GM12891 (cell line): ENCODE results near the gene ATP6AP2.

ENCODE experiments used
- DNase-seq: peaks from one replicate; pipeline ENCODE4 v3.0.0; 2011; ENCODE audit warnings: low spot score; ENCODE audit not compliant: insufficient read length
- FAIRE-seq: peaks from 2 replicates; lab custom pipeline; 2011; peaks lifted over from hg19 to GRCh38; lab: Jason Lieb, UNC
- PAX5 ChIP-seq: IDR thresholded peaks from 2 replicates; pipeline ENCODE4 v1.6.1; 2011; ENCODE audit warnings: low read length, moderate library complexity, mild to moderate bottlenecking; ENCODE audit not compliant: insufficient read depth, severe bottlenecking
- POLR2A ChIP-seq: IDR thresholded peaks from 2 replicates; pipeline ENCODE4 v1.6.1; 2011; ENCODE audit warnings: low read depth, low read length, control low read depth
- POLR2AphosphoS5 ChIP-seq: IDR thresholded peaks from 2 replicates; pipeline ENCODE4 v1.6.1; 2011; ENCODE audit warnings: low read depth, low read length, control low read depth
- POU2F2 ChIP-seq: IDR thresholded peaks from 2 replicates; pipeline ENCODE4 v1.6.1; 2011; ENCODE audit warnings: low read depth, mild to moderate bottlenecking, control low read depth, low read length, moderate library complexity
- SPI1 ChIP-seq: IDR thresholded peaks from 2 replicates; pipeline ENCODE4 v1.6.1; 2011; ENCODE audit warnings: low read depth, low read length, control low read depth
- TAF1 ChIP-seq: IDR thresholded peaks from 2 replicates; pipeline ENCODE4 v1.6.1; 2011; ENCODE audit warnings: low read depth, low read length, control low read depth

The ATP6AP2 gene

GRCh38 chrX:40644176-40644575 is 63.4 kb downstream of the ATP6AP2 start:
- FAIRE-seq (no peak), DNase-seq (no peak)
- TF ChIP-seq POU2F2, result no peak
- TF ChIP-seq SPI1, result no peak
- TF ChIP-seq PAX5, result no peak
- no peak for TF ChIP-seq POLR2AphosphoS5
- no peak for TF ChIP-seq POLR2A
- no peak for TF ChIP-seq TAF1

GRCh38 chrX:40644821-40645358 is 64.1 kb downstream of the ATP6AP2 start:
- DNase-seq (no peak), FAIRE-seq (peak; percentile 71)
- peak; percentile 65 for TF ChIP-seq TAF1
- TF ChIP-seq POLR2AphosphoS5, result no peak
- TF ChIP-seq POU2F2, result no peak
- TF ChIP-seq POLR2A, result 0 out of 2 replicates have a peak, but pooled peaks have one; percentile 29
- no peak for TF ChIP-seq PAX5
- peak; percentile 68 for TF ChIP-seq SPI1

DNA sequence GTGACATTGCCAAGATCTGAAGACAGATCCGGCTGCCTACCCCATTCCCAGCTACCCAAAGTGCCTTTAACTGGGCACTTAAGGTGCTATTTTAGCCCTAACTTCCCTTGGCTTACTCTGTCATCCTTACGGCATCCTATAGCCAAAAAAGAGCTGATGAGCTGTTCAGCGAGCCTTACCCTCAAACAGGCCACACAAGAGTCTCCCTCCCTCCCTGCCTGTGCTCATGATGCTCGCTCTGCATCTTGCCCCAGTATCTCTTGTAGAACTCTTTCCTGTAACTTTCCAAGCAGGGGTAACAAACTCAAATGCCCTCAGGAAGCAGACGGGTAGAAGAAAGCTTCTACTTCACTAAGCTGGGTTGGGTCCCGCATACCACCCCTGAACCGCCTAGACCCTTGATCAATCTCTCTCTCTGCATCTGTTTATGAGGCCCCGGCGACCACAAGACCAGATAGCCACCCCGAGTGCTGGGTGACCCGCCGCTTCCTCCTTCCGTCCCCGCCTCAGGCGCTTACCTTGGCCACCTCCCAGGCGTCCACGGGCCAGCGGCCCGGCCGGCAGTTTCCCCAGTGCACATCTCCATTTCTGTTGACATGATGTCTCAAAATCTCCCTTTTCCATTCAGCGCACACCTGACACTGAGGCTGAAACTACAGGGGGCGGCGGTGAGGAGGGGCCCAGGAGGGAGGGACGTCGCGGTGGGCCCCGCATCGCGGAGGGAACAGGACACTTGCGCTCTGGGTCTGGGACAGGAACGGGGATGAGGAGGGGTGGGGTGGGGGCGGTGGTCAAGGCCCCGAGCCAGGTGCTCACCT is 65.9 kb downstream of the ATP6AP2 start:
- FAIRE-seq (no peak), DNase-seq (no peak)
- no peak for TF ChIP-seq SPI1
- TF ChIP-seq POU2F2, result no peak
- no peak for TF ChIP-seq POLR2A
- no peak for TF ChIP-seq PAX5
- no peak for TF ChIP-seq TAF1
- TF ChIP-seq POLR2AphosphoS5, result no peak

DNA sequence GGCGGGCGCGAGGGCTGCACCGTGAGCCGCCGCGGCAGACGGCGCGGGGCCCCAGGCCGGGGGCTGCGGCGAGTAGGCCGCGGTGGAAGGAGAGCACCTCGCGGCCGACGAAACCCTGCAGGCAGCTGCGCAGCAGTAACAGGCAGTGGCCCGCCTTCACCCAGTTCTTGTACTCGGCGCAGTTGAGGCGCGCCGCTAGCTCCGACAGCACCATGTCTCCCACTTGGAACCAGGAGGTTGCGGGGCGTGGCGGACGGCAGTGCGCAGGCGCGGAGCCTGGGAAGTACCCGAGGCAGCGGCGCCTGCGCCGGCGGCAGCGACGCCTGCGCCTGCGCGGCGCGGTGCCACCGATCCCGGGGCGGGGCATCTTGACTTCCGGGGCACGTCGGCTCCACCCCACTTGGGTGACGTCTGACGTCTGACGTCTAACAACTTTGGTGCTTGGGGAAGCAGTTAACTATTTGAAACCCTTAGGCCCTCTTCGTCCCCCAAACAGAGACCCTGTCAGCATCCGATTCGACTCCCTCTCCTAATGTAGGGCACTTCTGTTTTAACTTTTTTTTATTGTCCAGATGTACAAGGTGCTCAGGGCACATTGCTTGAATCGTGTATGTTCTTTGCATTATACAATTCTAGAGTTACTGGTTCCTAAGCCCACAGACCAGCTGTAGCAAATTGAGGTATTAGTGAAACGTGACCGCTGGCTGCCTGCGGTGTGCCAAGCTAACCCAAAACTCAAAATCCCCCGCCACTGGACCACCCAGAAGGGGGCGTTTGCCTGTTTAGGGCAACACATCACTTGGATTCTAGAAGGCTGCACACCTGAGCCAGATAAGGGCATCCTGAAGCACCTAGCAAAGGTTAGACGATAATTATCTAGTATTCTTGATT is 66.8 kb downstream of the ATP6AP2 start, which contains the start of gene CXorf38:
Gene CXorf38, minus strand, starts transcription at position 255 of the 891 bp plus-strand sequence. Its CDS starts 41 bp downstream, at position 214.
- DNase-seq, result peak; percentile 52
- FAIRE-seq, result peak; percentile 95
- TF ChIP-seq SPI1, result no peak
- TF ChIP-seq POU2F2, result no peak
- TF ChIP-seq POLR2A, result peak; percentile 56; the same call in 1 of the 2 replicates
- TF ChIP-seq POLR2AphosphoS5, result peak; percentile 51; the same call in 1 of the 2 replicates

DNA sequence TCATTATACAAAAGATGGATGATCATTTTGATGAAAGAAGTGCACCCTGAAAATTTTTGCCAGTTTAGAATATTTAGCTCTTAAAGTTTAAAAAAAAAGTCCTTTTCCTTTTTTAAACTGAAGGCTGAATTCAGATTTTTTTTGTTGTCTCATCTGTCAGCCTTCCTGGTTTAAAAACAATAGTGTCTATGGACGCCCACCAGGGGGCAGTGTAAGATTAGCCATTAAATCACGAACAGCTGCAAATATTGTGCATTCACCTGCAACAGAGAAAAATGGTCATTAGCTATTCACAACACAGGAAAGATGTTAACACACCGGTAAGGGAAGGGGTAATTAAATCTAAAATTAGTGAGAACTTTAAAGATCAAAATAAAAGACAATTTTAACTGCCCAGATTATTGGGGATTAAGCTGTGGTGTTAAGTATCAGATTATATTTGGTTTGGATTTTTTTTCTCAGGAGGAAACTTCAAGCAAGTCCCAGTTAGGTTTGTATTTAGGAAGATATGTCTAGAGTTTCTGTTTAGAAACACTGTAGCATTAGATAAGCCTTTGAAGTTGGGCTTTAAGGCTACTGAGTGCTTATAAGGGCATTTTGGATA is 71.0 kb downstream of the ATP6AP2 start:
- FAIRE-seq (peak; percentile 84), DNase-seq (no peak)
- no peak for TF ChIP-seq POLR2AphosphoS5
- TF ChIP-seq SPI1, result no peak
- no peak for TF ChIP-seq PAX5
- no peak for TF ChIP-seq POU2F2
- no peak for TF ChIP-seq POLR2A
- no peak for TF ChIP-seq TAF1

DNA sequence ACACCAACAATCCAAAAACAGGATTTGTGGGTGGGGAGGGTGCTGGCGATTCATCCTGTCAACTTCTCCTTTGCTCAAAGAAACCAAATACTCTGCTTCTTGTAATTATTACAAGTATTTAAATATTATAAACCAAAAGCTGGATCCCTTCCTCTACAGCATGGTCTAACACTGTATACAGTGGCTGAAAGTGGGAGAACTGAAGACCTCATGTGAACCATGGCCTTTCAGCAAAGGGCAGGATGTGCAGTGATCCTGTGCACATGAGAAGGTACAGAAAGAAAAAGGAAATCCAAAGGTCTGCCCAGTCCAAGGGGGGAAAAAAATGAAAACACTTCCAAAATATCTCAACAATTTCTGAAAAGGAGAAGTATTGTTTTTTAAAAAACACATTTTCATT is 71.9 kb downstream of the ATP6AP2 start:
- DNase-seq, result no peak
- TF ChIP-seq POLR2A, result no peak
- no peak for FAIRE-seq

GRCh38 chrX:40653535-40653934 is 72.8 kb downstream of the ATP6AP2 start:
- FAIRE-seq (no peak), DNase-seq (no peak)
- no peak for TF ChIP-seq POU2F2
- no peak for TF ChIP-seq SPI1
- no peak for TF ChIP-seq POLR2A
- TF ChIP-seq PAX5, result no peak
- TF ChIP-seq POLR2AphosphoS5, result no peak
- TF ChIP-seq TAF1, result no peak
